AML-193 (cell line): ENCODE data around the gene MACROH2A1.

Experiments used
- DNase-seq, 2 experiments: peaks; one replicate each; lab custom pipeline; 2025; lab: John Stamatoyannopoulos, UW

MACROH2A1 gene

DNA sequence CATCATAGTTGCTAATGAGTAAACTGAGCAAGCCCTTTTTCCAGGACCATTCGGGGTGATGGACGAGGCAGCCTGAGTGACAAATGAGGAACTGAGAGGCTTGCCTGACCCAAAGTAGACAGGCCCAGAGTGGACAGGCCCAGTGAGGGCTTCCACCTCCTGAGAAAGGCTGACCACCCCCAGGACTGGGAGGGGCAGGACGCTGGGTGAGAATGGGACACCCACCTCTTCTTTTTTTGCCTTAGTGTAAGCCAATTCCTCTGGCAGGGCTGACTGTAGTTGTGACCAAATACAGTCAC, 68.3 kb downstream of the MACROH2A1 start:
- DNase-seq = no peak

DNA sequence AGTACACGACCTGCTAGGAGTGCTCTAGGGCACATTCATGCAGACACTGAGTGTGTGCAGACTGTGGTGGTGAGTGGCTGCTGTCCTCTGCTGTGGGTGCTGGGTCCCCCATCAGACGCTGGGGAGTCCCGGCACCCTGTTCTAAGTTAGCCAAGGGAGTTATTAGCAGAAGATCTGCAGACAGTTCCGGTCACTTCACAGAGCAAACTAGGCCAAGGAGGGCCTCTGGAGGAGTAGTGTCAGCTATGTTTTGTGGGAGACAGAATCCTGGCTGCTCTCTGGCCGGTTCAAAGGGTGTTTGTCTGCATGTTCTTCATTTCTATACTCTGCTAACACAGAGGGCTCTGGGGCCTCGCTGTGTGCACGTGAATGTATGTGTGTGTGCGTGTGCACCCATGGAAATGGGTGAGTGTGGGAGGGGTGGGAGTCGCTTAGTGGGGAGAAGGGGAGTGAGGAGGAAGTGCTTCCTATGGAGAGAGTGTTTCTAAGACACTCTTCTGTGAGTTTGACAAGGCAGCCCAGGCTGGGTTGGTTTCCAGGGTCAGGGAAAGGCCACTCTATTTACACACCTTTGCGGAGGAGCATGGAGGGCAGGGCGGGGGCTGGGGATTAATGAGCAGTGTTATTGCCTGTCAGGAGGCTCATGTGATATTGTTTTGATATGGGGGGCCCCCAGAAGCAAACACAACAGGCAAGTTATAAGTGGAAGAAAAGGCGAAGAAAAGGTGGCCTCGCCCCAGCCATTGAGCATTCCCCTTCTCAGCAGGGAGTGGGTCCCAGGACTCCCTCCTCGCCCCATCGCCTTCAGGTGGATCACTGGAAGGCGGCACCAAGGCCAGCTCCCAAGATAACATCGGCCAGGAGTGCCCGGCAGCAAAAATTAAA, 68.9 kb downstream of the MACROH2A1 start:
- DNase-seq = no peak

DNA sequence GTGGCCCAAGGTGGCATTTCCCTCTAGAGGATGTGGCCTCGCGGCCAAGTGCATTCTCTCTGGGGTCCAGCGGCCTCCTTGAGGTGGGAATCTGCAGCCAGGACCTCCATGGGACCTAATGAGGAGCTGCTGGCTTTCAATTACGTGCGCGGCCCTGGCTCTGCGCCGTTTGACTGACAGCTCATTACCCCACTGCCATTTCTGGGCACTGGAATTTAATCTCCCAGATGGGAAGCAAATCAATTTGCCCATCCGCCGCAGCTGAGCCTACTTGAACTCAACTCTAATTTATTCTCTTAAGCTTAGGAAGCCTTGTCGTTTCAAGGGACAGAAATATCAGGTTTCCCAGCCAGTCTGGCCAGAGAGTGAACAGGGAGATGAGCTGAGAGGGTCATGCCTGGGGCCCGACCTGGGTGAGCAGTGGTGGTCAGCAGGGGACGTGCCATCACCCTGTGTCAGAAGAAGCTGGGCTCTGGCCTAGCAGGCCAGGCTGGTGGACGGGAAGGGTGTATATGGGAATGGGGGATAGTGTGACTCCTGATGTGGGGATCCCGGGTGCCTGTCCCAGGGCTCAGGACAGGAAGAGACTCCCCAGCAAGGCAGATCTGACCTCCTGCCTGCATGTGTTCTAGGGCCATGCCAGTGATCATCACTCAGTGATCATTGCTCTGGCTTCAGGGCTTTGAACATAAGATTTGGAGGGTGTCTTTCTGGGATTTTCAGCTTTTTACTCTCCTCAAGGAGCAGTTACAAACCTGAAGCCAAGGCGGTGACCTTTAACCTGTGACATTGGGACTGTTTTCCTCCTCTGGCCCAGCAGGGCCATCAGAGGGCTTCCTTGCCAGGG, 69.7 kb downstream of the MACROH2A1 start:
- no peak for DNase-seq

DNA sequence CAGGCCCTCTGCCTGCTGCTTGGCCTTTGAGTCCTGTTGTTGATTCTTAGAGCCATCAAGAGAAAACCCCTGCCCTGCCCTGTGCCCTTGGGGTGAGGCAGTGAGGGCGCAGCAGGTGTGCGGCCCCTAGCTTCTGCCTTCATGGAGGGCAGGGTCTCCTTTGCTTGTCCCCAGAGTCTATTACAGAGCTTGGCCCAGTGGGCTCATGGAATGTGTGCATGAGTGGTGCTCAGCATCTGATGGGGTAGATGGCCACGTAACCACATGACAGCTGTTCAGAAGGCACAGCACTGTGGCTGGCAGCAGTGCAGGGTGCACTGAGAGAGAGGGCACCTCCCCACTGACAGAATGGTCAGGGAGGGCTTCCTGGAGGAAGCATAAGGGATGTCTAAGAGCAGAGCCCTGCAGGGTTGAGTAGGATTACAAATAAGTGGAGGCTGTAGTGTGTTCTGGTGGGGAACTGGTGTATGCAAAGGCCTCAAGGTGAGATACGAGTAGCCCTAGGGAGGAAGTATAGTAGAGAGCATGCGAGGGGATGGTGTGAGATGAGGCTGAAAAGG, 70.8 kb downstream of the MACROH2A1 start:
- no peak for DNase-seq

DNA sequence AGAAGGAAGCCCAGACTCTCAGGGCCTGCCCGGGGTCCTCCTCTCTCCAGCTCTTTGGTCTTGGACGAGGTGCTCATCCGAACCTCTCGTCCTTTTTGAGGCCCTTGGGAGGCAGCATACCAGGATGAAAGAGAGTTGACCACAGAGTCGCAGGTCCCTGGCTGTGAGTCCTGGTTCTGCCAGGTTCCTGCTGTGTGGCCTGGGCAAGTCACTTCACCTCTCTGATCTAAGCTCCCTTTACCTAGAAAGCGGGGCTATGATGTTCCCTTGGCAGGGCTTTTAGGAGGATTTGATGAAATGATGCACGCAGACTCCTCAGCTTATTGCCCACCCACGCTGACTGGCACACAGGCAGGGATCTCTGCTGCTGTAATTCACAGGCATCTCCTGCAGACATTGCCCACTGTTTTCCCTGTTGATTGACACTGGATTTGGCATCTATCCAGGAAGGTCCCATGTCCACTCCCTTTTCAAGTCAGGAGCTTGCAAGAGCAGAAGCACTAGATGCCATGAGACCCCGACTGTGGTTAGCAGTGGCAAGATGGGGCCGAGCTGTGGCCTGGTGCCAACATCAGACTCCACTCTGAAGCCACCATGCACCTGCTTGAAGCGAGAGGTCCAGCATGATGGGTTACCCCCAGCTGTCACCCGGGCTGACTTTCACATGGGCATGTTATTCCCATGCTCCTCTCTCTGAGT, 71.5 kb downstream of the MACROH2A1 start:
- no peak for DNase-seq

DNA sequence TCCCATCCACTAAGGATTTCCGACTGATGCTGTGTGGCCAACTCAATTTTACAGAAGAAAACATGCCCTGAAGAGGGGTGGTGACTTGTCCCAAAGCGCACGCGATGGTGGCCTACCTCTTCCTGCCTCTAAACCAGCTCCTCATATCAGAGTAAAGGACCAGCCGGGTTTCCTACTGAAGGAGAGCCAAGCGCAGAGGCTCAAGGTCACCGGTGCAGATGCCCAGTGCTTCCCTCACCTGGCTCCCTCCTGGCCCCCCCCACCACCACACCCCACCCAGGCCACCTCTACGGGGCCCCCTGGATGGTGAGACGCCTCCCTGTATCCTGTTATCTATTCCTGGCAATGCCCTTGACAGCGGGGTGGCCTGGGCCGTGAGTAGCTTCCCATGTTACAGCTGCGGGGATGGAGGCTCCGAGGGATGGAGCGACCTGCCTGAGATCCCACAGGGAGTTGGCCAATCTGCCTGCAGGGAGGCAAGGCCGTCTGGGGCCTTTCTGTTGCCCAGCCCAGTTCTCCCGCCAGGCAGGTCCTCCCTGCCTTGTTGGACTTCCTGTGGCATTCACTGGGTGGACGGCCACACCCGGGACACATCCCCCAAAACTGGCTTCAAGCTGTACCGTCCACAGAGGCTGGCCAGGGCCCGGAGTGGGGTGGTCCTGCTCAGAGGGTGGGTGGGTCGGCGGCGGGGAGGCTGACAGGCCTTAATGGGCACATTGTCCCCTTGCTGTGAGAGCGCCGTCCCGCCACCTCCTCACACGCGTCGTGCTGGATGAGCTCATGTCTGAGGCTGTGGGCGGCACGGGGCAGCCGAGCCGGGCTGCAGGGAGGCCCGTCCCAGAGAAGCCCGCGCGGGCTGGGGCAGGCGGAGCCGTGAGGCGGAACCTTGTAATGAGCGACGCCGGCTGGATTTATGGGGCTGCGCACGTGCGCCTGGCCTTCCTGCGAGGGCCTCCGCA, 72.5 kb downstream of the MACROH2A1 start:
- DNase-seq = no peak

DNA sequence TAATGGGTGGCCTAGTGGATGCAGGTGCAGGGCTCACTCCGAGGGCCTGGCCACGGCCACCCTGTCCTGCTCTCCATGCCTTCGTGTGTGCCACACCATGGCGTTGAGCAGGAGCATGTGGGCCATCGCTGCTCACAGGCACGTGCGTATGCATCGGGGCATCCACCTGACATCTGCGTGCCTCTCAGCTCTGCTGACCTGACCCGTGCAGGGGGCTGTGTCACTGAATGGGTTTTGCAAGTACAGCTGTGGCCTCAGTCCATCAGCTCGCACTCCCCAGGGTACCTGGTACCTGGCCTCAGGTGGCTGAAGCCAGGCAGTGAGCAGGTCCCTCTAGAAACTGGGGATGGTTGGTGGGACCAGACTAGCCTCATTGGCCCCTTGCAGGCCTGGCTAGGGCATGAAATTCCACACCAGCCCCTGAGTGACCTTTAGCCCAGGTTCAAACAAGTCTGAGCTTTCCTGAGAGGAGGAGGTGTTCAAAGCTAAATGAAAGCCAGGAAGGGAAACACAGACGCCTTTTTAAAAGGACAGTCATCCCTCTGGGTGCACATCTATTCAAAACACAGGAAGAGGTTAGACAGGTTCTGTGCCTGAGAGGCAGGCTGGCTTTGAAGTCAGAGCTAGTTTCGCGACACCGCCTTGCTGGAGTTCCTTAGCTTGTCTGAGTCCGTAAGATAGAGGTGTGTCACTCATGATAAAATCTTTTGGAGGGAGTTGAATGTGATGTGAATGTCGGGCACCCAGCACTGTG, 74.0 kb downstream of the MACROH2A1 start:
- no peak for DNase-seq

DNA sequence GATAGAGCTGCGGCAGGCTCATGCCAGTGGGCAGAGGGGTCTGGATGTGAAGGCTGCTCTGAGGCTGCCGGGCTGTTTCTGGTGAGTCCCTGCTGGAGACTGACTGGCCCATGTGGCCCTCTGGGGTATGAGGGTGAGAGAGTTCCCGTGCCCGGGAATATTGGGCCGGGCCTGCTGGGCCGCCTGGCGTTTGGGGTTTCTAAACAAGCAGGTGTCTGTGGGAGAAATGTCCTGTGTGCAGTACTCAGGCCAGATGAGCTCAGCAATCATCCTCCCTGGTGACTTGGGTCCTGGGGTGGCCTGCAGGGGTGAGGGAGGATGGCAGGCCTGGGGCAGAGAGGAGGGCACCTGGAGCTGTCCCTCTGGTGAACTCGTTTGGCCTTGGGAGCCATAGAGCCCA, 74.9 kb downstream of the MACROH2A1 start:
- DNase-seq = no peak

DNA sequence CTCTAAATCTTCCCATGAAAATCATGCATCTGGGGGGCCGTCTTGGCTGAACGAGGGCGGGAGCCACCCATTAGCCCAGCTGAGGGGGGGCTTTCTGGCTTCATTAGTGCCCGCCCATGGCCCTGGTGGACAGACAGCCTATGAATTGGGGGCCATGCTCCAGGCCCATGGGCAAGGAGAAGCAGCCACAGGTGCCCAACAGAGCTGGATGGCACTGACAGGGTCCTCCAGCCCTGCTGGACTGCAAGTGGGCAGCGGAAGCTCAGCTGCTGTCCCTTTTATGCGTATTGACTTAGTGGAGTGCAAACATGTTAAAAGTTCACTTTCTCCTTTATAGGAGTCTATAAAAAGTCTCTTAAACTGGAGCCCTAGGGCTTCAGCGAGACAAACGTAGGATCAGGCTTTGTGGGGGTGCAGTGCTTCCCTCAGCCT, 75.3 kb downstream of the MACROH2A1 start:
- DNase-seq = no peak

DNA sequence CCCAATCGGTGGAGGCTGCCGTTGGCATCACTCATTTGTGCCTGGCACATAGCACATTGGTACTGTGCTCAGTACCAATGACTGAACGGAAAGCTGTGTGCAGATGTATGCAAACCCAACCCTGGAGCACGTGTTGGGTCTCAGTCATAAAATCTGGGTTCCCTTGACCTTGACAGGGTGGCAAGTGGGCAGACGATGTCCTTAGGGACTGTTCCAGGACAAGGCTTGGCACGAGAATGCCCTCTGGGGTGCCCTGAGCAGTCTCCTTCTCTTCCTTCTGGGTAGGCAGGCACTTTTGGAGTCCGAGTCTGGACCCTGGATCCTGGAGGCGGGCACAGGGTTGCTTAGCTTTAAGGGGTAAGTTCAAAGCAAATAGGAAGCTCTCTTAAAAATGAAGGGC, 75.8 kb downstream of the MACROH2A1 start:
- no peak for DNase-seq

DNA sequence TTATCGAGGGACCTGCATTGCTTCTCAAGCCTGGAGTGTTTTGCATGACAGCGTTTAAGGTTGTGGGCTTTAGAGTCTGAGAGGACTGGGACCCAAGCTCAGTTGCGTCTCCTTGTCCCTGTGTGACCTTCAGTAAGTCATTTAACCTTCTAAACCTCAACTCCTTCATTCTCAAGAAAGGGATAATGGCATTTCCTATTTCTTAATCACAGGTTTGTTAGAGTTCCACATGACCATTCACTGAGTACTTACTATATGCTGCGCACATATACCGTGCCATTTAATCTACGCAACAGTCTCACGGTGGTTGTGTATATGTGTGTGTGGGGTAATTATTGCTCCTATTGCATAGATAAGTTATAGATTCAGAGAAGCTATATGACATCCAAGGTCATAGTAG, 76.3 kb downstream of the MACROH2A1 start:
- no peak for DNase-seq

DNA sequence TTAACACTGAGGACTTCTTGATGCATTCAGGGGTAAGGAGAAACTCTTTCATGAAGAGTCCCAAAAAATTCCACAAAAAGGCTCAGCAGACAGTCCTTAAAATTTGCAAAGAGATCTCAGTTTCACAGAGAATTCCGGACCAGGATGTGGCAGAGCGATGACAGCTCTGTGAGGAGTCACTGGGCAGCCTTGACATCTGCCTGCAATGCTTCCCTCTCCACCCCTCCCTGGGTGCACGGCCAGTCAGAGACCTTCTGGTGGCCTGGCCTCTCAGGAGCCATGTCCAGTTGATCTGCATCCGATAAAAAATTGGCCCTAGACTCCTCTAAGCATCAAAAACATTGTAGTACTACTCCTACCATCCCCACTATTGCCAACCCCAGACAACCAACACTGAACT, 76.8 kb downstream of the MACROH2A1 start:
- no peak for DNase-seq

DNA sequence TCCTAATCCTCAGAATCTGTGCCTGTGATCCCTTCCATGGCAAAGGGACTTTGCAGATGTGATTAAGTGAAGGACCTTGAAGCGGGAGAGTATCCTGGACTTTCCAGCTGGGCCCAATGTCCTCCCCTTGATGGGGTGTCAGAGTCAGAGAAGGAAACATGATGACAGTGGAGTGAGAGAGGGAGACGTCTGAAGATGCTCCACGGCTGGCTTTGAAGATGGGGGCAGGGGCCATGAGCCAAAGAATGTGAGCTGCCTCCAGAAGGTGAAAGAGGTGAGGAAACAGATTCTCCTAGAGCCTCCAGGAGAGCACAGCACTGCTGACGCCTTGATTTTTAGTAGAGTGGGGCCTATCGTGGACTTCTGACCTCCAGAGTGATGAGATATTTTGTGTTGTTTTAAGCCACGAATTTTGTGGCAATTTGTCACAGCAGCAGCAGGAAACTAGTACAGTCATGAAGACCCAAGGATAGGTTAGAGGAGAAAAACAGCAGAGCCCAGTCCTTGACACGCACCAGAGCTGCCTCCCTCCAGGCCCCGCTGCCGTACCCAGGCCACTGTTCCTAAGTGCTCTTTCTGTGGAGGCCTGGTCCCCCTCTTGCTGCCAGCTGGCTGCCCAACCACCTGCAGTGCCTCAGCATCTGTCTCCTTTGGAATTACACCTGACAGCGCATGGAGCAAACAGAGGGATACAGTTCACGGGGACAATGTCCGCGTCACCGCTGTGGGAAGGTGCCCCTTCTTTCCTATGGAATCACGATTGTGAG, 78.1 kb downstream of the MACROH2A1 start:
- DNase-seq = no peak

DNA sequence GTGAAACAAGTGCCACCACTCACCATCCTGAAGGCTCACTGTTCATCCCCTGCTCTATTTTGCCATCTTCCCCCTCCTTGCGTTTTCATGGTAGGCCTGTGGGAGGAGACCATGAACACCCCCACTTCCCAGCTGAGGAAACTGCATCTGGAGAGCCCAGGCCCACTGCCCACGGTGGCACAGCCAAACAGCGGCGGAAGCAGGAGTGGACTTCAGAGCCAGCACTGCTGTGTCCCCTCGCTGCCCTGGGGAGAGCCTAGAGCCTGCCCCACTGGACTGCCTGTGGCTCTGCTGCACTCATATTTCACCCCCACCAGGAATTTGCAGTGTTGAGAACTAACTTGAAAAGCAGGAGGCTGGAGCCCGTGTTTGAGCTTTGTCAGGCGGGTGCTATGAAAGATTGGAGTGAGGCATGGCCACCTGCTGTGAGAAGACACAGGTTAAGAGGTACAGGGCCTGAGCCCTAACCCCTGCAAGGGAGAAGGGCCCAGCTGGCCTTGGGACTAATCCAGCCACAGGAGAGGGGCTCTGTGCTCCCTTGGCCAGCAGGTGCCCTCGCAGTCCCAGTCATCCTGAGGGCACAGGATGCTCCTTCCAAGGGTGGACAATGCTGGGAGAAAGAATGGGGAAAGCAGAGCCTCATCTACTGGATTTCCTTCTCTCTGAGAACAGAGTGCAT, 79.0 kb downstream of the MACROH2A1 start:
- no peak for DNase-seq

DNA sequence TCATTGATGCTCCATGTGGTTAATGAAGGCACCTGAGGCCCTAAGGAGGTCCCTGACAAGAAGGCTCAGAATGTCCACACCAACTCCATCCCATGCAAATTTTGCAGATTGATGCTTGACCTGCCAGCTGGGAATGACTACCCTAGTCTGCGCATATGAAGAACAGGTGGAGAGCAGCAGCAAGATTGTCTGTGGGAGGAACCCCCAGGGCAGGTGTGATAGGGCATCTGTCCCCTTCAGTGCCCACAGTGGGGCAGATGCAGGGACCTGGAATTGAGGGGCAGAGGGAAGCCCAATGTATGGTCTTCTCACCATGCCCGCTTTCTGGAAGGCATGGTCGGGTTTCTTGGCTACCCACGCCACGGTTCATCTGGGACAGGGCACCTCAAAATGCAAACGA, 79.6 kb downstream of the MACROH2A1 start:
- DNase-seq = no peak

DNA sequence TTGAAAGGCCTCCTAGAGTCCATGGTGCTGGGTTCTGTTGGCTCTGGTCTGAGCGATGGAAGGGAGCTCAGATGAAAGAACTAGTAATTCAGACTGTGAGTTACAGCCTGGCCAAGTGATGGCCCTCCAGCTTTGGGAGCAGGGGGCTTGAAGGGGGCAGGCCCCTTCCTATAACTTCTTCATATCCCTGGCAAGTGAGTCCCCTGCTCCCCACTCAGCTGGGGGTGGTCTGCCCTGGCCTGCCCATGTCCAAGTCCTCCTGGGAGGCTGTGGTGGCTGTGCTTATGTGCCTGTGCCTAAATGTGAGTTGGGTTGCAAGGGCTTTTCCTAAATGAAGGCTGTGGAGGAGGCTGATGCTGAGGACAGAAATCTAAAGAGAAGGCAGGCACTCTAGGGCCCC, 80.1 kb downstream of the MACROH2A1 start:
- DNase-seq = no peak

DNA sequence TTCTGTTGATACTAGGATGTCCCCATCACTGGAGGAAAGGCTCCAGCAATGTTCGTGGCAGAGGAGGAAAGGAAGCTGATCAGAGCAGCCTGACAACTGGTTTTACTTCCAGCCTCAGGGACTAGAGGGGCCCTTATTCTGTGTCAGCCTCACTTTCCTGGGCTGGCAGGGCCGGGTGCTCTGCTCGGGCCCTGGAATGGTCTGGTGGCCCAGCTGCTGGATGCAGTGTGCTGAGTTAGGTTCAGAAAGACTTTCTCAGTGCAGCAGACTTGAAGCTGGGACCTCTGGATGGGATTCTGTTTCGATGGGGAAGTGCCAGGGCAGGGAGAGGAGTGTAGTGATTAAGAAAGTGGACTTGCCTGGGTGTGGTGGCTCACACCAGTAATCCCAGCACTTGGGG, 81.0 kb downstream of the MACROH2A1 start:
- DNase-seq = no peak

DNA sequence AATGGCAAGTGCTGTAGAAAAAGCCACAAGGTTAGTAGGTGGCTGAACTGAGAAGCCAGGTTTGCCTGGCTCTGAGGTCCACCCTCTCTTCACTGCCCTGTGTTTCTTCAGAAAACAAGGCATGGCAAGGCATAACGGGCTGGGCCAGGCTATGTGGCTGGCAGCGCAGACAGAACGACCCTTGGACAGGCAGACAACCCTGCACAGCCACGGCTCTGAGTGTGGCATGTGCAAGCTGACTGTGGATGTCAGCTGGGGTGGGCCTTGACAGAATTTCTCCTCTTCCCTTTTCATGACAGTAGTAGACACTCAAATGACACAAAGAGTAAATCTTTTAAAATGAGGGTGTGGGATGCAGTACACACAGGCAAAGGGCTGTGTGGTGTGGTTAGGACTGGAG, 81.7 kb downstream of the MACROH2A1 start:
- no peak for DNase-seq

DNA sequence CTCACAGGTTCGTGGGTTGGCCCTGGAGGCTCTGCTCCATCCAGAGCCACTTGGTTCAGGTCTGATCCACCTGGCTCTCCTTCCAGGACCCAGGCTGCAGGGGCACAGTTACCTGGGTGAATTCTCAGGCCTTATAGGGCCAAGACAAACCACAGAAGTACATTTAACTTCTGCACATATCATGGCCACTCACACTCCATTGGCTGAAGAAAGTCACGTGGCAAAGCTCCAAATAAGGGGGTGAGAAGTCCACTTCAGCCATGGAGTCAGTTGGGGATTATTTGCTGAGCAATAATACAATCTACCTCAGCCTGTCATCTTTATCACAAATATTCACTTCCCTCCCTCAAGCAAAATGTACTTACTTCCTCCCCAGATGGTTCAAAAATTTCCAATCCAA, 83.6 kb downstream of the MACROH2A1 start:
- DNase-seq = no peak
